H1 (cell line): ENCODE results near the gene SELENOI. TPM values are rescaled to one million over a fixed set of nuclear protein-coding genes. Genes with fewer than 3 reads are reported as not detected.

Experiments used
- CTCF ChIA-PET: fragments of 300-600 bp; sonication (Branson Sonifier 250); formaldehyde crosslinking; loops from one replicate; lab custom pipeline; 2021; ENCODE audit not compliant: partially characterized antibody; lab: Charles Lee
- POLR2A ChIA-PET: fragments of 300-600 bp; sonication (Branson Sonifier 250); formaldehyde crosslinking; loops from one replicate; lab custom pipeline; 2021; ENCODE audit warnings: inconsistent platforms; ENCODE audit not compliant: partially characterized antibody; lab: Charles Lee
- DNase-seq, 2 experiments: peaks; one replicate each; pipeline versions ENCODE4 v3.0.0 to v3.0.0-alpha.2; 2010 to 2022; ENCODE audit warnings: low spot score in 2 of 2, low read depth in 1 of 2, mixed read lengths in 1 of 2
- FAIRE-seq: peaks from 2 replicates; lab custom pipeline; 2011; peaks lifted over from hg19 to GRCh38; lab: Jason Lieb, UNC
- H2AFZ ChIP-seq: 2 replicates; pipeline ENCODE4 v1.8.1; 2012; ENCODE audit warnings: low read length, inconsistent platforms
- H2AK5ac ChIP-seq: 2 replicates; pipeline ENCODE4 v1.6.1; 2013; ENCODE audit warnings: low read depth, low read length
- H2BK120ac ChIP-seq: replicated peaks from 2 replicates; pipeline ENCODE3; 2013; ENCODE audit warnings: low read depth, low read length, inconsistent platforms
- H2BK12ac ChIP-seq: 2 replicates; pipeline ENCODE4 v1.6.1; 2013; ENCODE audit warnings: low read depth, low read length
- H2BK15ac ChIP-seq: 2 replicates; pipeline ENCODE4 v1.6.1; 2013; ENCODE audit warnings: low read length
- H2BK20ac ChIP-seq: 2 replicates; pipeline ENCODE4 v1.6.1; 2013; ENCODE audit warnings: low read length
- H2BK5ac ChIP-seq: 2 replicates; pipeline ENCODE4 v1.6.1; 2013; ENCODE audit warnings: low read depth, low read length
- H3K14ac ChIP-seq: 2 replicates; pipeline ENCODE4 v1.6.1; 2013; ENCODE audit warnings: inconsistent platforms; ENCODE audit not compliant: insufficient read length
- H3K18ac ChIP-seq: 2 replicates; pipeline ENCODE4 v1.6.1; 2013; ENCODE audit warnings: low read length; ENCODE audit errors: extremely low read depth
- H3K23ac ChIP-seq: 2 replicates; pipeline ENCODE4 v1.6.1; 2013; ENCODE audit warnings: inconsistent platforms; ENCODE audit not compliant: insufficient read length
- H3K23me2 ChIP-seq: 2 replicates; pipeline ENCODE4 v1.6.1; 2013; ENCODE audit warnings: low read depth, low read length
- H3K27ac ChIP-seq: 2 replicates; pipeline ENCODE4 v1.6.1; 2011; ENCODE audit warnings: low read depth, low read length, inconsistent platforms
- H3K27me3 ChIP-seq, 4 experiments: replicated peaks in 1 of 4; 1 replicate in 1 of 4; 2 replicates in 3 of 4; pipeline versions ENCODE4 v1.6.1 to v1.8.1; 2011 to 2013; ENCODE audit warnings: low read length in 3 of 4, mild to moderate bottlenecking in 3 of 4, inconsistent platforms in 2 of 4, mixed read lengths in 2 of 4, moderate library complexity in 1 of 4; ENCODE audit not compliant: control insufficient read depth in 3 of 4, insufficient read depth in 3 of 4; ENCODE audit errors: extremely low read depth in 1 of 4
- H3K36me3 ChIP-seq, 4 experiments: 2 replicates each; pipeline versions ENCODE4 v1.6.1 to v1.8.1; 2011 to 2013; ENCODE audit warnings: mild to moderate bottlenecking in 4 of 4, low read length in 3 of 4, moderate library complexity in 2 of 4, control low read depth in 1 of 4, inconsistent platforms in 1 of 4; ENCODE audit not compliant: insufficient read depth in 4 of 4, control insufficient read depth in 2 of 4
- H3K4ac ChIP-seq: replicated peaks from 2 replicates; pipeline ENCODE3; 2013; ENCODE audit warnings: low read length, low read depth, mixed read lengths, inconsistent platforms; ENCODE audit not compliant: insufficient read length
- H3K4me1 ChIP-seq, 4 experiments: replicated peaks in 1 of 4; 1 replicate in 1 of 4; 2 replicates in 3 of 4; pipeline versions ENCODE4 v1.6.1 to v1.8.1; 2011 to 2013; ENCODE audit warnings: low read length in 3 of 4, inconsistent platforms in 2 of 4, mixed read lengths in 1 of 4; ENCODE audit not compliant: insufficient read depth in 4 of 4, control insufficient read depth in 3 of 4
- H3K4me2 ChIP-seq, 2 experiments: 2 replicates each; pipeline versions ENCODE4 v1.6.1 to v1.8.1; 2011 to 2013; ENCODE audit warnings: low read depth in 2 of 2, low read length in 2 of 2, control low read depth in 1 of 2, inconsistent platforms in 1 of 2, mild to moderate bottlenecking in 1 of 2; ENCODE audit not compliant: insufficient read depth in 1 of 2
- H3K4me3 ChIP-seq, 4 experiments: fragments of 200-600, 300-600 bp in 1 of 4; sonication (generic), shearing (Covaris generic), sonication (Bioruptor Twin) in 1 of 4; 2 replicates each; pipeline versions ENCODE4 v1.5.1 to v1.8.1; 2011 to 2016; ENCODE audit warnings: low read length in 4 of 4, low read depth in 3 of 4, control low read depth in 2 of 4, inconsistent platforms in 2 of 4, mild to moderate bottlenecking in 2 of 4, mixed read lengths in 1 of 4, moderate library complexity in 1 of 4; ENCODE audit not compliant: insufficient read depth in 2 of 4; ENCODE audit errors: extremely low read depth in 1 of 4
- H3K56ac ChIP-seq: replicated peaks from 2 replicates; pipeline ENCODE3; 2013; ENCODE audit warnings: low read depth, mild to moderate bottlenecking, mixed read lengths, low read length, inconsistent platforms; ENCODE audit not compliant: insufficient read length
- H3K79me1 ChIP-seq: 2 replicates; pipeline ENCODE4 v1.6.1; 2013; ENCODE audit warnings: low read depth, low read length, control low read depth
- H3K79me2 ChIP-seq, 2 experiments: 2 replicates each; pipeline versions ENCODE4 v1.6.1 to v1.8.1; 2012 to 2013; ENCODE audit warnings: low read length in 2 of 2, mild to moderate bottlenecking in 2 of 2, inconsistent platforms in 1 of 2; ENCODE audit not compliant: insufficient read depth in 2 of 2, control insufficient read depth in 1 of 2
- H3K9ac ChIP-seq, 4 experiments: replicated peaks in 1 of 4; 1 replicate in 1 of 4; 2 replicates in 3 of 4; pipeline versions ENCODE4 v1.6.1 to v1.8.1; 2011 to 2013; ENCODE audit warnings: low read depth in 3 of 4, low read length in 3 of 4, control low read depth in 2 of 4, mild to moderate bottlenecking in 2 of 4, moderate library complexity in 2 of 4, inconsistent platforms in 1 of 4; ENCODE audit errors: extremely low read depth in 1 of 4
- H3K9me3 ChIP-seq, 2 experiments: 2 replicates each; pipeline versions ENCODE4 v1.6.1 to v1.8.1; 2012 to 2013; ENCODE audit warnings: mild to moderate bottlenecking in 2 of 2, moderate library complexity in 2 of 2, control low read depth in 1 of 2, inconsistent platforms in 1 of 2, low read depth in 1 of 2, low read length in 1 of 2, mixed read lengths in 1 of 2; ENCODE audit not compliant: insufficient read depth in 2 of 2
- H4K20me1 ChIP-seq, 2 experiments: replicated peaks in 1 of 2; 2 replicates each; pipeline versions ENCODE3 to v1.8.1; 2011 to 2013; ENCODE audit warnings: inconsistent platforms in 2 of 2, low read length in 2 of 2, mild to moderate bottlenecking in 1 of 2; ENCODE audit not compliant: insufficient read depth in 2 of 2, control insufficient read depth in 1 of 2
- H4K5ac ChIP-seq: 2 replicates; pipeline ENCODE4 v1.6.1; 2013; ENCODE audit warnings: low read length, low read depth, mixed read lengths, inconsistent platforms; ENCODE audit not compliant: insufficient read length
- H4K8ac ChIP-seq: 2 replicates; pipeline ENCODE4 v1.8.0; 2013; ENCODE audit warnings: mild to moderate bottlenecking, moderate library complexity, low read length, inconsistent platforms; ENCODE audit not compliant: insufficient read depth; ENCODE audit errors: extremely low read depth
- H4K91ac ChIP-seq: replicated peaks from 2 replicates; pipeline ENCODE3; 2013; ENCODE audit warnings: low read length, mixed read lengths, inconsistent platforms; ENCODE audit not compliant: insufficient read length
- BCL11A ChIP-seq, 2 experiments: IDR thresholded peaks; one replicate each; pipeline ENCODE4 v1.6.1; 2011; ENCODE audit warnings: low read depth in 2 of 2, low read length in 2 of 2, mild to moderate bottlenecking in 2 of 2
- EP300 ChIP-seq, 2 experiments: IDR thresholded peaks; 1 replicate in 1 of 2; 2 replicates in 1 of 2; pipeline ENCODE4 v1.6.1; 2011 to 2012; ENCODE audit warnings: low read depth in 2 of 2, low read length in 2 of 2, mild to moderate bottlenecking in 2 of 2, borderline replicate concordance in 1 of 2, inconsistent platforms in 1 of 2, moderate library complexity in 1 of 2
- FOSL1 ChIP-seq: IDR thresholded peaks from 2 replicates; pipeline ENCODE4 v1.6.1; 2011; ENCODE audit warnings: mild to moderate bottlenecking, low read depth, low read length, moderate library complexity; ENCODE audit not compliant: insufficient read depth
- GABPA ChIP-seq: IDR thresholded peaks from 2 replicates; pipeline ENCODE4 v1.6.1; 2011; ENCODE audit warnings: mild to moderate bottlenecking, low read length, moderate library complexity, borderline replicate concordance; ENCODE audit not compliant: insufficient read depth
- KDM4A ChIP-seq: IDR thresholded peaks from one replicate; pipeline ENCODE4 v1.7.1; 2012; ENCODE audit warnings: low read depth, mild to moderate bottlenecking, moderate library complexity, low read length, inconsistent platforms; ENCODE audit not compliant: severe bottlenecking
- NRF1 ChIP-seq: IDR thresholded peaks from 2 replicates; pipeline ENCODE4 v1.6.1; 2011; ENCODE audit warnings: mild to moderate bottlenecking, low read depth, low read length, improper control_type of control experiment
- RBBP5 ChIP-seq: IDR thresholded peaks from 2 replicates; pipeline ENCODE4 v1.7.1; 2012; ENCODE audit warnings: low read depth, mild to moderate bottlenecking, inconsistent platforms, low read length, moderate library complexity, borderline replicate concordance
- SP1 ChIP-seq: IDR thresholded peaks from 2 replicates; pipeline ENCODE4 v1.6.1; 2011; ENCODE audit warnings: low read depth, low read length
- SP2 ChIP-seq: IDR thresholded peaks from 2 replicates; pipeline ENCODE4 v1.6.1; 2012; ENCODE audit warnings: mild to moderate bottlenecking, low read length, inconsistent platforms
- SRF ChIP-seq: IDR thresholded peaks from 2 replicates; pipeline ENCODE4 v1.6.1; 2011; ENCODE audit warnings: mild to moderate bottlenecking, low read depth, low read length, moderate library complexity
- WGBS, 2 experiments: shearing (Covaris generic) in 1 of 2; methylation state at CpG; one replicate each; pipeline versions ENCODE4 v1.1.6 to v1.1.7; 2013 to 2015; ENCODE audit warnings: low lambda C conversion rate in 2 of 2, mixed read lengths in 2 of 2, inconsistent platforms in 1 of 2, low coverage in 1 of 2, missing lambda C conversion rate in 1 of 2; ENCODE audit not compliant: insufficient replicate concordance in 2 of 2, insufficient coverage in 1 of 2, insufficient read length in 1 of 2; ENCODE audit errors: extremely low coverage in 1 of 2, missing lambda C conversion rate in 1 of 2; 5-methylcytosine and 5-hydroxymethylcytosine counted together
- polyA plus RNA-seq, 7 experiments: library from polyadenylated mRNA; depleted of rRNA in 3 of 7; stranded (reverse) in 5 of 7; unstranded in 2 of 7; fragments of >200 nt in 5 of 7; fragments of 200-250 nt in 2 of 7; gene quantifications; 1 replicate in 5 of 7; 2 replicates in 1 of 7; 4 replicates in 1 of 7; pipeline versions ENCODE4 v1.2.1 to v1.2.3, GENCODE V29; 2011 to 2013; ENCODE audit warnings: missing spikeins in 2 of 7, mixed read lengths in 2 of 7
- total RNA-seq: library from RNA; stranded (reverse); fragmentation: NEBNext Ultra II Directional; extraction: Animal tissue kit (Norgen Biotek cat#: 25700); gene quantifications from 2 replicates; pipeline ENCODE4 v1.2.1, GENCODE V29; 2021
- TF ChIP-seq, protein P1 (sequence below): IDR thresholded peaks from 2 replicates; pipeline ENCODE4 v1.6.1; 2011; ENCODE audit warnings: low read length, improper control_type of control experiment

Gene SELENOI
- total and polyA plus RNA-seq, 2 of the 8 experiments (the other 6 are each of a cell fraction or from before 2014, with no cell fraction given): 15.9 to 63.8 TPM

DNA sequence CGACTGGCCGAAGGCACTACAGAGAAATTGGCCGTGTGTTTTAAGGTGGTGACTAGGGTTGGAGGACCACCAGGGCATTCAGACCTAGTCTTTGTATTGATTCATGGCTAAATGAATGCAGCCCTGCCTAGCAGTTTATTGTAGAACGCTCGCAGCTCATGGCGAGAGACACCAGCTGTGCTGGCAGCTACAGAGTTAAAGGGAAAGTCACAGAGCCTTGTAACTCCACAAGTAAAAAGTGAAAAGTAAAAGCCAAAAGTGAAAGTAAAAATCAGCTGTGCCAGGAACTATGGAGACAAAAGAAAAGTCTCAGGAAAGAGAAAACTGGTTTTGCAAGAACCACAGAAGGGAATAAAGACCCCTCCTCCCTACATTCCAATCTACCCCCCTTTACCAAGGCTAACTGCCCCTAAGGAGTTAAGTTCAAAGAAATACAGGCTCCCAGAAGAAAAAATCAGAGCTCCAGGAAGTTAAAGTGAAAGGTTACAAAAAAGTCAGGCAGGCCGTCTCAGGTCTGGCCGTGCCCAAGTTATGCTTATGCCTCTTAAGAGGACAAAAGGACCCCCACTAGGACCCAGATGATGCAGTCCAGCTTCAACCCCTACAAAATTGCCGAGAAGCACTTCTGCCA is 46.4 kb upstream of the SELENOI start:
- H3K23me2 ChIP-seq: peaks cover 14% of the 10 kb centered on the region
- ChIA-PET CTCF (interaction anchor here (0.9 to 2.2 kb wide), 6 partner anchors 12 to 279 kb away, joined by 3 to 5 read pairs (median 4); no protein-coding TSS in a partner anchor), POLR2A (interaction anchor here (0.7 to 4.4 kb wide), 13 partner anchors 12 to 266 kb away, joined by 3 to 37 read pairs (median 4); partner anchors contain the start of genes HADHA, HADHB, RAB10 and SELENOI)
- DNase-seq (peak; percentile 13 to 58), FAIRE-seq (peak; percentile 50)
- no peak overlapping the region; the same call in 1 of the 2 replicates for H2AK5ac ChIP-seq
- H3K4ac ChIP-seq: no peak overlapping the region
- H3K9ac ChIP-seq: peak overlapping the region in 3 of 4 experiments; percentile 58 to 81 (median 69); a peak in 6 of 7 replicates
- H3K56ac ChIP-seq: no peak overlapping the region
- H3K18ac ChIP-seq: peak overlapping the region; percentile 97
- H3K4me3 ChIP-seq: peak overlapping the region; percentile 47 to 78 (median 70)
- H2BK120ac ChIP-seq: no peak overlapping the region
- H3K14ac ChIP-seq: no peak overlapping the region
- peak overlapping the region; percentile 88 to 99 for H3K4me2 ChIP-seq
- peaks cover 0 to 12% of the 10 kb centered on the region in 2 experiments; a peak in 2 of 4 replicates for H3K79me2 ChIP-seq
- H4K20me1 ChIP-seq: no peaks in the 10 kb centered on the region
- H3K79me1 ChIP-seq: no peaks in the 10 kb centered on the region
- H3K4me1 ChIP-seq: peaks cover 10 to 17% (median 11%) of the 10 kb centered on the region in 4 experiments
- H4K91ac ChIP-seq: no peak overlapping the region
- peak overlapping the region; percentile 82 for H2BK12ac ChIP-seq
- 1% methylated on average over 9 of the region's 9 CpGs; no CpG with 5 or more reads in 1 of the 2 experiments for WGBS, 2 experiments
- peak overlapping the region; percentile 86; the same call in 1 of the 2 replicates for H2BK20ac ChIP-seq
- H3K23ac ChIP-seq: no peak overlapping the region
- H3K9me3 ChIP-seq: no peaks in the 10 kb centered on the region
- H4K8ac ChIP-seq: no peak overlapping the region
- peak overlapping the region; percentile 76 for H4K5ac ChIP-seq
- H3K27ac ChIP-seq: peak overlapping the region; percentile 91
- H3K27me3 ChIP-seq: no peaks in the 10 kb centered on the region
- H2AFZ ChIP-seq: no peak overlapping the region
- H3K36me3 ChIP-seq: no peaks in the 10 kb centered on the region
- H2BK15ac ChIP-seq: no peak overlapping the region
- H2BK5ac ChIP-seq: peak overlapping the region; percentile 99
- TF ChIP-seq SP2: no peak
- no peak for TF ChIP-seq SRF
- TF ChIP-seq BCL11A (IDR thresholded peaks at IDR 0.05; ENCODE audit: low read depth in 2 of 2, low read length in 2 of 2): no peak
- TF ChIP-seq FOSL1: no peak
- TF ChIP-seq, protein P1, sequence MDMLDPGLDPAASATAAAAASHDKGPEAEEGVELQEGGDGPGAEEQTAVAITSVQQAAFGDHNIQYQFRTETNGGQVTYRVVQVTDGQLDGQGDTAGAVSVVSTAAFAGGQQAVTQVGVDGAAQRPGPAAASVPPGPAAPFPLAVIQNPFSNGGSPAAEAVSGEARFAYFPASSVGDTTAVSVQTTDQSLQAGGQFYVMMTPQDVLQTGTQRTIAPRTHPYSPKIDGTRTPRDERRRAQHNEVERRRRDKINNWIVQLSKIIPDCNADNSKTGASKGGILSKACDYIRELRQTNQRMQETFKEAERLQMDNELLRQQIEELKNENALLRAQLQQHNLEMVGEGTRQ: no peak
- TF ChIP-seq NRF1: no peak
- TF ChIP-seq EP300 (IDR thresholded peaks at IDR 0.05; ENCODE audit: borderline replicate concordance in 1 of 2, low read depth in 2 of 2, low read length in 2 of 2): peak in 1 of 2 experiments; percentile 68; a peak in 1 of 3 replicates
- TF ChIP-seq GABPA: no peak
- peak; percentile 96 for TF ChIP-seq RBBP5
- peak; percentile 96 for TF ChIP-seq SP1
- TF ChIP-seq KDM4A: peak; percentile 11
